ENCODE measurements around the gene FGD2.

GRCh38 chr6:37049758-37050044, 44.2 kb downstream of the FGD2 start:
- TF ChIP-seq CTCF (IDR thresholded peaks at IDR 0.05; ENCODE audit: poor library complexity, severe bottlenecking): no peak
- TF ChIP-seq TAF1 (IDR thresholded peaks at IDR 0.05; ENCODE audit: low read depth): no peak
- no peak for TF ChIP-seq EZH2 (IDR thresholded peaks at IDR 0.05; ENCODE audit: borderline replicate concordance, insufficient read depth, low read length, poor library complexity, severe bottlenecking)
- no peak for TF ChIP-seq POLR2AphosphoS5 (IDR thresholded peaks at IDR 0.05)

Measured in neural cell (in vitro differentiated cells).